GM12873 (cell line): Measurements from ENCODE around the gene AFG3L2.

Source experiments
- TF ChIP-seq, protein P1 (sequence below): IDR thresholded peaks from 2 replicates; pipeline ENCODE4 v1.5.1; 2012; ENCODE audit warnings: low read depth, mild to moderate bottlenecking, moderate library complexity, low read length, control low read depth; ENCODE audit not compliant: insufficient read depth; ENCODE audit errors: missing control alignments

AFG3L2 gene

DNA sequence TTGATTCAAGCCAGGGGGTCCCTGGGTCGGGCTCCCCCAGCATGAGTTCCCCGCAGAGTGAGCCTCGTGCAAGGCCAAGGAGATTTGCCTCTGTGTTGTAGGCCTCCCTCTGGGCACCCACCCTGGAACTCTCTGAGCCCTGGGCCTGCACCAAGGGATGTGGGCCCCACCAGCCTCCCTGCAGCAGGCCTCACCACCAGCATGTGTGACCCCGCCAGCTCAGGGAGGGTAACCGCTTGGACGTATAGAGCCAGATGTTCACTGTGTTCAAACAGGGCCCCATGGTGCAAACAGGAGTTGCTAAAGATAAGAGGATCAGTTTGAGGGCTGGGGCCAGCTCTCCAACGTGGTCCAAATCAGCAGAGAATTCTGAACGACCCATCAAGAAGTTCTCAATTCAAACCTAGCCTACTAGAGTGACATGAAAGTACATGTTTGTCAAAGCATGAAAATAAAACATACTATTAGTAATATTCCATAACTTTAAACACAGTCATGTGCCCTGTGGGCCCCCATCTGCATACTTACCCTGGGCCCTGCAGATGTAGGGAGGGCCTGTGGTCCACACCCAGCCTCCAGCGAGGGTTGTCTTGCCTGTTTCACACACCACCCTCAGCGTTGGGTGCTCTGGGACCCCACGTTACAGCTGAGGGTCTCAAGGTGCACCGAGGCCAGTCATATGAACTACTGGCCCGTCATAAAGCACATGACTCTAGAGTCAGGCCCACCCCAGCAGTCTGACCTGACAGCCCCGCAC is 74.5 kb downstream of the AFG3L2 start:
- TF ChIP-seq, protein P1, sequence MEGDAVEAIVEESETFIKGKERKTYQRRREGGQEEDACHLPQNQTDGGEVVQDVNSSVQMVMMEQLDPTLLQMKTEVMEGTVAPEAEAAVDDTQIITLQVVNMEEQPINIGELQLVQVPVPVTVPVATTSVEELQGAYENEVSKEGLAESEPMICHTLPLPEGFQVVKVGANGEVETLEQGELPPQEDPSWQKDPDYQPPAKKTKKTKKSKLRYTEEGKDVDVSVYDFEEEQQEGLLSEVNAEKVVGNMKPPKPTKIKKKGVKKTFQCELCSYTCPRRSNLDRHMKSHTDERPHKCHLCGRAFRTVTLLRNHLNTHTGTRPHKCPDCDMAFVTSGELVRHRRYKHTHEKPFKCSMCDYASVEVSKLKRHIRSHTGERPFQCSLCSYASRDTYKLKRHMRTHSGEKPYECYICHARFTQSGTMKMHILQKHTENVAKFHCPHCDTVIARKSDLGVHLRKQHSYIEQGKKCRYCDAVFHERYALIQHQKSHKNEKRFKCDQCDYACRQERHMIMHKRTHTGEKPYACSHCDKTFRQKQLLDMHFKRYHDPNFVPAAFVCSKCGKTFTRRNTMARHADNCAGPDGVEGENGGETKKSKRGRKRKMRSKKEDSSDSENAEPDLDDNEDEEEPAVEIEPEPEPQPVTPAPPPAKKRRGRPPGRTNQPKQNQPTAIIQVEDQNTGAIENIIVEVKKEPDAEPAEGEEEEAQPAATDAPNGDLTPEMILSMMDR, result no peak

DNA sequence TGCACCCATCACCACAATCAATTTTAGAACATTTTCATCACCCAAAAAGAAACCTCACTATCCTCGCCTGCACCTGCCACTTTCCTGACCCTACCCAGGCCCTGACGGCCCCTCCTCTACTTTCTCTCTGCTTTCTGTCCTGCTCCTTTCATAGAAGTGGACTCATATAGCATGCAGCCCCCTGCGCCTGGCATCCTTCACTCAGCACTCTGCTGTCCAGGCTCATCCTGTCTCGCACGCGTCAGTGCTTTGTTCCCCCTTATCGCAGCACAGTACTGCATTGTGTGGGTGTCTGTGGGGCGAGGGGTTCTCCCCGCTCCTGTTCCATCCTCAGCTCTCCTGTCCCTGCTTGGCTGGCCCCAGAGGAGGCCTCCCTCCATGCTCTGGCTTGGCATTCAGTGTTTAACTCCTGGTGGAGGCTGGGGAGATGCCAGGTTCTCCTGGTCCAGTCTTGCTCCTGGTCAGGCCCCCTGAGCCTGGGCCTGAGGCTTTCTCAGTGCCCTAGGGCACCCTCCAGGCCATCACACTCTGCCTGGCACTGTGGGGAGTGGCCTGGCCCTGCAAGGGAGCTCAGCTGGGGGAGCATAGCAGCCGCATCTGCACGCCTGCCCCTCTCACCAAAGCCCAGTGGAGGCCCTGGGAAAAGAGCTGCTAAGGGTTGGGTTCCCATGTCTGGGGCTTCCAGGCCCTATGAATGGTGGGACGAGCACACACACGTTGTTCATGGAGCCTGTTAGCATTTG is 75.6 kb downstream of the AFG3L2 start:
- TF ChIP-seq, protein P1, result no peak

DNA sequence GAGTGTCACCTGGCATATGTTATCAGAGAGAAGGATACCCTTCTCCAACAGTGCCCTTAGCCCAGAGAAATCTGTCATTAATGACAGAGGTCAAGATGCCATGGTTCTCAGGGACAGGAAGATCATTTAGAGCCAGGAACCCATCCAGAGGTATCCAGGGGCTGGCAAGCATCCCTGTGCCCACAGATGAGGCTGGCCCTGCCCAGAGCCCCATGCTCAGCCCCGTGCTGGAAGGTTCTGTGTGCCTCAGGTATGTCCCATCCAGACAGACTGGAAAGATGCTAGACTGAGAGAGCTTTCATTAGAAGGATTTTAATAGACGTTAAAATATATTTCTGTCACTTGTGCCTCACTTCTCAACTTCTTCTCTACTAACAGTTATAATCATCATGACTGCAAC is 77.2 kb downstream of the AFG3L2 start:
- TF ChIP-seq, protein P1, result no peak

DNA sequence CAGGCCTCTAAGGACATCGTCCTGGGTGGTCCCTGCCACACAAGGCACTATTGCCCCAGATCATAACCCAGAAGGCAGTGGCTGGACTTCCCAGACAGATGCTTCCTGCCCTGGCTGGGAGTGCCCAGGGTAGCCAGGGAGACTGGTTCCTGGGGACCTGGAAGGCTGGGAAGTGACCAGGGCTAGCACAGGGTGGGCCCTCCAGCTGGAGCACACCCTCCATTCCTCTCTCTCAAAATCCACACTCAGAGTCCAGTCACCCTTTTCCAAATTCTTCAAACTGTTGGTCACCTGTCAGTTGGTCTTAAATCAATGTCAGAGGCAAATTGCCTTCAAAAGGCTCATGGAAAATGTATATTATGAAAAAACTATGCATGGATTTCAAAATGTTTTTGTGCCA is 80.6 kb downstream of the AFG3L2 start:
- TF ChIP-seq, protein P1, result no peak

DNA sequence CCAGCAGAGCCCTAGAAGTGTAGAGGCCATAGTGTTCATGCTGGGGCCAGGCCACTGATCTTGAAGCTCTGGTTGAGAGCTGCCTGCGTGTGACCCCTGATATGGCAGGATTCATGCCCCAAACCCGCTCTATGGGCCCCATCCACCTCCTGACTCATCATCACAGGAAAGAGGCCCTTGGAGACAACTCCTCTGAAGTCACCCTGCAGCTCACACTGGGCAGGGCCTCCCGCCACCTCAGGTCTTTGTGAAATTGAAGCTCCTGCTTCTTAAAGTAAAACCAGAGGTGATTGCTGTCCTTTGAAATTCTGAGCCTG is 81.0 kb downstream of the AFG3L2 start:
- TF ChIP-seq, protein P1, result no peak

DNA sequence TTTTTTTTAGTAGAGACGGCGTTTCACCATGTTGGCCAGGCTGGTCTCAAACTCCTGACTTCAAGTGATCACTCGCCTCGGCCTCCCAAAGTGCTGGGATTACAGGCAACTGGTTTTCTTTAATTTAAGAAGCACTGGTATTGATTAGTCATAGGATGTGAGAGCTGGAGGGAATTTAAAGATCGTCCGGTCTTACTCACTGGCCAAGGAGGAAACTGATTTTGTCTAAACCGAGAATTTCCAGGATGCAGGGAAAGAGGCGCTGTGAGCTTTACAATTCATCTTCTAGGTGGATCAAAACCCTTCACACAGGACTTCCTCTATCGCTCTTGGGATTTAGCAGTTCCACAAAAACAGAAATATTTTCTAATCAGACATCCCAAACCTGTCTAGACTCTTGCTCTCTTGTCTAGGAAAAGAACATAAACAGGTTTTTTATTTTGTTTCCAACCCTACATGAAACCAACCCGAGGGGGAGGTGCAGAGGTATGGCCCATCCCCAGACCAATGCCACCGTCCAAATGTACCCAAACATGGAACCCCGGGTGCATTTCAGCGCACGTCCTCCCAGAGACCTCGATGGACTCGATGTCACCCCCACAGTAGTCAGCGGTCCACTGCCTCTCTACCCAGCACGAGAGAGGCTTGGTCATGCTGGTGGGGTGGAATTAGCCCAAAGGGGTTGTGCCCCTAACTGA is 81.5 kb downstream of the AFG3L2 start:
- TF ChIP-seq, protein P1, result no peak

DNA sequence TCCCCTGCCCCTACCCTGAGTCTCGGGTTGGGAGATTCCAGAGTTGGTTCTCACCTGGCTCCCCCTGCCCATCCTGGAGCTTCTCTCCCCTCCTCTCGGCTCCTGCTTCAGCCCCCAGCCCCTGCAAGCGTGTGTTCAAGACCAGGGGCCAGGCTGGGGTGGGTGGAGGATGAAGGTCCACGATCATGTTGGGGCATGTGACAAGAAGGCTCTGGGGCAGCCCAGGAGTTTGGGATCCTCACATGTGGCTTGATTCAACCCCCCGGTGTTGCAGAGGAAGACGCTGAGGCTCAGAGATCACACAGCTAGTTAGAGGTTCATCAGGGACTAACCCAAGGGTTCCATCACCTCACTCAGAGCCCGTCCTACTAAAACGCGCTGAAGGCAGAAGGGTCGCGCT is 83.2 kb downstream of the AFG3L2 start:
- TF ChIP-seq, protein P1, result no peak
